OCI-LY1 (cell line): ENCODE results near the gene RGS8.

ENCODE experiments used
- CTCF ChIP-seq: fragments of 200-600 bp; sonication (generic), shearing (Covaris generic); IDR thresholded peaks from 2 replicates; pipeline ENCODE4 v1.5.1; 2017; ENCODE audit warnings: mild to moderate bottlenecking, antibody characterized with exemption, low read length, moderate library complexity, mixed read lengths
- EZH2 ChIP-seq: fragments of 200-600 bp; sonication (generic), shearing (Covaris generic); IDR thresholded peaks from 2 replicates; pipeline ENCODE4 v1.8.0; 2017; ENCODE audit warnings: borderline replicate concordance, mixed run types, mild to moderate bottlenecking, antibody characterized with exemption, low read length, moderate library complexity, mixed read lengths

DNA sequence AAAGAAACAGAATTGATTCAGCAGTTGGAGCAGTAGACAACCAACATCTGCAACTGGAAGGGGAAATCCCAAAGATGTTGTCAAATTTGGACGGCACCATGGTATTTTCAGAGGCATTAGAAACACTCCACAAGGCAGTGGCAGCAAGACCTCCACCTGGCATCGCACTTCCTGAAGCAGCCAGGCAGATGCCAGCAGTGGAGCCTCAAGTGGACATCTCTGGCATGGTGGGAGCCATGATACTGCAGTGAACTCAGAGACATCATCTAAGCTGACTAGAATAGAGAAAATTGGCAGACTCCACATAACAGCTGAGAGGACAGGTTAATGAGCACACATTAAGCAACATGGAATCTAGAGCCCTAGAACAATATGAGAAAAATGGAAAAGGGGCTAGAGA, 33.9 kb upstream of the RGS8 start:
- TF ChIP-seq CTCF, result no peak
- no peak for TF ChIP-seq EZH2
